SK-N-SH (cell line): ENCODE data around the gene TRAPPC12. TPM values are rescaled to one million over a fixed set of nuclear protein-coding genes. Genes with fewer than 3 reads are reported as not detected.
A peak's percentile ranks its signal among the peaks of the same experiment; 100 is the strongest.

ENCODE experiments used
- CTCF ChIA-PET: fragments of 300-600, 350-600 bp; formaldehyde crosslinking; extraction: SDS; loops from one replicate; lab custom pipeline; 2021; lab: Yijun Ruan, JAX
- POLR2A ChIA-PET: fragments of 350-600 bp; sonication (Branson Sonifier 250); formaldehyde crosslinking; extraction: SDS; loops from one replicate; lab custom pipeline; 2020; ENCODE audit warnings: antibody characterized with exemption, inconsistent platforms; lab: Yijun Ruan, JAX
- DNase-seq: peaks from one replicate; pipeline ENCODE4 v3.0.0; 2012
- H2AFZ ChIP-seq: fragments of 200-600 bp; sonication (generic); 2 replicates; pipeline ENCODE4 v1.8.1; 2016; ENCODE audit warnings: antibody characterized with exemption, mild to moderate bottlenecking, low read depth
- H3F3A ChIP-seq: fragments of 200-600 bp; sonication (generic); replicated peaks from 2 replicates; pipeline ENCODE3; 2016; ENCODE audit warnings: antibody characterized with exemption, mild to moderate bottlenecking; ENCODE audit not compliant: insufficient read depth
- H3K27ac ChIP-seq, 2 experiments: fragments of 200-500 bp in 1 of 2; fragments of 200-600 bp in 1 of 2; sonication (Bioruptor generic) in 1 of 2; sonication (generic), shearing (Covaris generic) in 1 of 2; 2 replicates each; pipeline versions ENCODE4 v1.5.1 to v1.6.1; 2014 to 2016; ENCODE audit warnings: low read depth in 2 of 2, inconsistent platforms in 1 of 2, low read length in 1 of 2, mild to moderate bottlenecking in 1 of 2, mixed read lengths in 1 of 2
- H3K27me3 ChIP-seq: fragments of 200-600 bp; sonication (generic), shearing (Covaris generic); 2 replicates; pipeline ENCODE4 v1.6.1; 2016; ENCODE audit warnings: mixed run types; ENCODE audit not compliant: insufficient read depth
- H3K36me3 ChIP-seq, 2 experiments: fragments of 200-500 bp in 1 of 2; fragments of 200-600 bp in 1 of 2; sonication (Bioruptor generic) in 1 of 2; sonication (generic) in 1 of 2; replicated peaks in 1 of 2; 2 replicates each; pipeline versions ENCODE3 to v1.5.1; 2014 to 2016; ENCODE audit warnings: low read length in 1 of 2, mild to moderate bottlenecking in 1 of 2; ENCODE audit not compliant: insufficient read depth in 2 of 2, control insufficient read depth in 1 of 2
- H3K4me1 ChIP-seq, 2 experiments: fragments of 200-500 bp in 1 of 2; fragments of 200-600 bp in 1 of 2; sonication (Bioruptor generic) in 1 of 2; sonication (generic), shearing (Covaris generic) in 1 of 2; 2 replicates each; pipeline versions ENCODE4 v1.5.1 to v1.6.1; 2014 to 2016; ENCODE audit warnings: low read depth in 1 of 2, low read length in 1 of 2, mixed run types in 1 of 2; ENCODE audit not compliant: insufficient read depth in 2 of 2, control insufficient read depth in 1 of 2
- H3K4me2 ChIP-seq: fragments of 200-600 bp; sonication (generic), shearing (Covaris generic); 2 replicates; pipeline ENCODE4 v1.6.1; 2017; ENCODE audit warnings: mixed run types
- H3K4me3 ChIP-seq, 2 experiments: fragments of 200-500 bp in 1 of 2; fragments of 200-600 bp in 1 of 2; sonication (Bioruptor generic) in 1 of 2; sonication (generic), shearing (Covaris generic) in 1 of 2; 2 replicates each; pipeline versions ENCODE4 v1.5.1 to v1.8.1; 2014 to 2016; ENCODE audit warnings: low read depth in 2 of 2, inconsistent platforms in 1 of 2, low read length in 1 of 2, mild to moderate bottlenecking in 1 of 2, mixed read lengths in 1 of 2, moderate library complexity in 1 of 2
- H3K79me2 ChIP-seq: fragments of 200-600 bp; sonication (generic); 2 replicates; pipeline ENCODE4 v1.8.1; 2017; ENCODE audit warnings: mild to moderate bottlenecking; ENCODE audit not compliant: insufficient read depth
- H3K9ac ChIP-seq: fragments of 200-600 bp; sonication (generic); 2 replicates; pipeline ENCODE4 v1.6.1; 2017; ENCODE audit warnings: mixed run types
- H3K9me2 ChIP-seq: fragments of 200-600 bp; sonication (generic); 2 replicates; pipeline ENCODE4 v1.6.1; 2017; ENCODE audit warnings: mixed run types
- H3K9me3 ChIP-seq: fragments of 200-600 bp; sonication (generic); 2 replicates; pipeline ENCODE4 v1.6.1; 2017; ENCODE audit warnings: mixed run types, mild to moderate bottlenecking, moderate library complexity
- H4K20me1 ChIP-seq: fragments of 200-600 bp; sonication (generic); 2 replicates; pipeline ENCODE4 v1.6.1; 2017; ENCODE audit warnings: mild to moderate bottlenecking, mixed run types; ENCODE audit not compliant: insufficient read depth
- EZH2phosphoT487 ChIP-seq: fragments of 200-600 bp; sonication (generic); IDR thresholded peaks from 2 replicates; pipeline ENCODE4 v1.6.1; 2017; ENCODE audit warnings: low read depth, mixed run types, mild to moderate bottlenecking, antibody characterized with exemption, moderate library complexity, borderline replicate concordance
- FOSL2 ChIP-seq: IDR thresholded peaks from 2 replicates; pipeline ENCODE4 v1.4.0; 2012; ENCODE audit warnings: low read depth, mild to moderate bottlenecking, moderate library complexity, borderline replicate concordance
- MXI1 ChIP-seq: IDR thresholded peaks from 2 replicates; pipeline ENCODE4 v1.6.1; 2012; ENCODE audit warnings: mild to moderate bottlenecking, low read depth, low read length, improper control_type of control experiment
- RFX5 ChIP-seq: IDR thresholded peaks from 2 replicates; pipeline ENCODE4 v1.6.1; 2012; ENCODE audit warnings: mild to moderate bottlenecking, improper control_type of control experiment, low read length
- YY1 ChIP-seq: IDR thresholded peaks from 2 replicates; pipeline ENCODE4 v1.4.0; 2012; ENCODE audit warnings: low read depth, mild to moderate bottlenecking
- WGBS: methylation state at CpG from one replicate; pipeline ENCODE4 v1.1.6; 2017; ENCODE audit warnings: low lambda C conversion rate; 5-methylcytosine and 5-hydroxymethylcytosine counted together
- polyA plus RNA-seq, 3 experiments: library from polyadenylated mRNA; depleted of rRNA; stranded (reverse); fragments of >200 nt; gene quantifications; 2 replicates each; pipeline ENCODE4 v1.2.3, GENCODE V29; 2012
- TF ChIP-seq, protein P1 (sequence below): fragments of 150-350 bp; IDR thresholded peaks from 2 replicates; pipeline ENCODE4 v1.6.1; 2017; ENCODE audit warnings: antibody characterized with exemption, low read length, low read depth, borderline replicate concordance
- TF ChIP-seq, protein P2 (sequence below): IDR thresholded peaks from 2 replicates; pipeline ENCODE4 v1.4.0; 2012; ENCODE audit warnings: low read depth
- TF ChIP-seq, protein P3 (sequence below): IDR thresholded peaks from 2 replicates; pipeline ENCODE4 v1.4.0; 2012; ENCODE audit warnings: low read depth, borderline replicate concordance
- TF ChIP-seq, protein P4 (sequence below): IDR thresholded peaks from 2 replicates; pipeline ENCODE4; 2012
- TF ChIP-seq, protein P5 (sequence below): fragments of 200-600 bp; sonication (generic); IDR thresholded peaks from 2 replicates; pipeline ENCODE4 v1.6.1; 2017; ENCODE audit warnings: antibody characterized with exemption, mild to moderate bottlenecking, moderate library complexity
- TF ChIP-seq, protein P6 (sequence below): IDR thresholded peaks from 2 replicates; pipeline ENCODE4 v1.4.0; 2012; ENCODE audit warnings: low read depth, borderline replicate concordance
- TF ChIP-seq, protein P7 (sequence below): fragments of 150-350 bp; IDR thresholded peaks from 2 replicates; pipeline ENCODE4 v1.6.1; 2016; ENCODE audit warnings: mild to moderate bottlenecking, low read depth, low read length

Gene TRAPPC12
- polyA plus RNA-seq, 1 of the 3 experiments (the other 2 are of a cell fraction): 83.3 TPM

DNA sequence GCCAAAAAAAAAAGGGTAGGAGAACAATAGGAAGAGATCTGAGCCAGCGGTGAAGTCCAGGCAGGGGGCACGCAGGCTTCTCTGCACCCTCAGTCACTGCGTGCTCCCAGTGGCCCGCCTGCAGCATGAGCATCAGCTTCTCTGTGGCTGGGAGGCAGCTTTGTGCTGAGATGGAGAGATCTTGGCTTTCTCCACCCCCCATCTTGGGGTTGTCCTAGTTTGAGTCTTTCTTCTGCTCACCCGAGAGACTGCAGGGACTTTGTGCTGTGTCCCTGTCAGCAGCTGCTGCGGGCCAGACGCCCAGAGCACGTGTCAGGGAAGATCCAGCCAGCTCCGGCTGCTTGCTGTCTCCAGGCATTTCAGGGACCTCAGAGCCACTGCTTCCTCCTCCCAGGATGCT, 20.3 kb downstream of the TRAPPC12 start:
- no peak overlapping the region for H2AFZ ChIP-seq

DNA sequence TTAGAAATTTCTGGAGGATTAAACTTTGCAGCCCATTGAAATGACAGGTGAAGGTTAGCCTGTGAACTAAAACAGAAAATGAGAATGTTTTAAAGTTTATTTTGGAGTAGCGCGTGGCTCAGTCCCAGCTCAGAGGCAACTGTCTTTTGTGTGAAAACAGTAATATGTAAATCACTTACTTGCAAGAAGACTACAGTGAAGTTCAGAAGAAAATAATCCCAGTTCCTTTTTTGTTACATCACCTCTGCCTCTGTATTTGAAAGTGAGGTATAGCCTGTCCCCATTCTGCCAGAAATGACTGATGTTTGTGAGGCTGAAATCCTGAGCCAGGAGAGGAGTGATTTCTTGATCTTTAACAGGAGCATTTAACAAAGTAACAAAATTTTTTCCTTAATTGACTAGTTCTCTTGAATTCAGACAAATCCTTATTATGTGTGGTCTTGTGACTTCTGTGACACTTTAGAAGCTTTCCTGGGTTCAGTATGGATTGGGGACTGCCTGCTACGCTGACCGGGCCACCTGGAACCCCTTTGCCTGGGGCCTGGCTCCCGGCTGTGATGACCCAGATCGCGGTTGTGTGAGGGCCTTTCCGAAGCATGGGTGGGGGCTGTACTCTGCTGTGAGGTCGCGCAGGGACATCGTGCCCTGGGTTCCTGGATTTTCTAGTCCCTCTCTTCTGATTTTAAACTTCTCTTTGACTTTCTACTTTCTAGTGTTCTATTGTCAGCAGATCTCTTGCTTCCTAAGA, 24.3 kb downstream of the TRAPPC12 start:
- Histone ChIP-seq H3K9me2 (no peaks in the 10 kb centered on the region), H3F3A (no peaks in the 10 kb centered on the region), H3K4me3 (no peak overlapping the region), H3K79me2 (peaks cover 49% of the 10 kb centered on the region; the same call in 1 of the 2 replicates), H3K27me3 (no peaks in the 10 kb centered on the region), H3K4me1 (peaks cover 0 to 19% of the 10 kb centered on the region in 2 experiments; a peak in 2 of 4 replicates), H2AFZ (no peak overlapping the region), H3K36me3 (peaks cover 52 to 69% of the 10 kb centered on the region in 2 experiments), H3K4me2 (no peak overlapping the region), H3K27ac (no peak overlapping the region), H4K20me1 (no peaks in the 10 kb centered on the region), H3K9me3 (no peaks in the 10 kb centered on the region), H3K9ac (no peak overlapping the region)
- 90% methylated on average over 11 of the region's 11 CpGs for WGBS
- POLR2A ChIA-PET: no interaction called here
- CTCF ChIA-PET: interaction anchor here (3.1 kb wide), 1 partner anchor 21 kb away, joined by 10 read pairs; no protein-coding TSS in a partner anchor
- DNase-seq: no peak
- TF ChIP-seq MXI1: no peak
- TF ChIP-seq, protein P1, sequence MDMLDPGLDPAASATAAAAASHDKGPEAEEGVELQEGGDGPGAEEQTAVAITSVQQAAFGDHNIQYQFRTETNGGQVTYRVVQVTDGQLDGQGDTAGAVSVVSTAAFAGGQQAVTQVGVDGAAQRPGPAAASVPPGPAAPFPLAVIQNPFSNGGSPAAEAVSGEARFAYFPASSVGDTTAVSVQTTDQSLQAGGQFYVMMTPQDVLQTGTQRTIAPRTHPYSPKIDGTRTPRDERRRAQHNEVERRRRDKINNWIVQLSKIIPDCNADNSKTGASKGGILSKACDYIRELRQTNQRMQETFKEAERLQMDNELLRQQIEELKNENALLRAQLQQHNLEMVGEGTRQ: no peak
- TF ChIP-seq, protein P2, sequence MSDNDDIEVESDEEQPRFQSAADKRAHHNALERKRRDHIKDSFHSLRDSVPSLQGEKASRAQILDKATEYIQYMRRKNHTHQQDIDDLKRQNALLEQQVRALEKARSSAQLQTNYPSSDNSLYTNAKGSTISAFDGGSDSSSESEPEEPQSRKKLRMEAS: no peak
- TF ChIP-seq YY1: no peak
- no peak for TF ChIP-seq FOSL2
- no peak for TF ChIP-seq EZH2phosphoT487
- TF ChIP-seq, protein P3, sequence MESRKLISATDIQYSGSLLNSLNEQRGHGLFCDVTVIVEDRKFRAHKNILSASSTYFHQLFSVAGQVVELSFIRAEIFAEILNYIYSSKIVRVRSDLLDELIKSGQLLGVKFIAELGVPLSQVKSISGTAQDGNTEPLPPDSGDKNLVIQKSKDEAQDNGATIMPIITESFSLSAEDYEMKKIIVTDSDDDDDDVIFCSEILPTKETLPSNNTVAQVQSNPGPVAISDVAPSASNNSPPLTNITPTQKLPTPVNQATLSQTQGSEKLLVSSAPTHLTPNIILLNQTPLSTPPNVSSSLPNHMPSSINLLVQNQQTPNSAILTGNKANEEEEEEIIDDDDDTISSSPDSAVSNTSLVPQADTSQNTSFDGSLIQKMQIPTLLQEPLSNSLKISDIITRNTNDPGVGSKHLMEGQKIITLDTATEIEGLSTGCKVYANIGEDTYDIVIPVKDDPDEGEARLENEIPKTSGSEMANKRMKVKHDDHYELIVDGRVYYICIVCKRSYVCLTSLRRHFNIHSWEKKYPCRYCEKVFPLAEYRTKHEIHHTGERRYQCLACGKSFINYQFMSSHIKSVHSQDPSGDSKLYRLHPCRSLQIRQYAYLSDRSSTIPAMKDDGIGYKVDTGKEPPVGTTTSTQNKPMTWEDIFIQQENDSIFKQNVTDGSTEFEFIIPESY: no peak
- TF ChIP-seq, protein P4, sequence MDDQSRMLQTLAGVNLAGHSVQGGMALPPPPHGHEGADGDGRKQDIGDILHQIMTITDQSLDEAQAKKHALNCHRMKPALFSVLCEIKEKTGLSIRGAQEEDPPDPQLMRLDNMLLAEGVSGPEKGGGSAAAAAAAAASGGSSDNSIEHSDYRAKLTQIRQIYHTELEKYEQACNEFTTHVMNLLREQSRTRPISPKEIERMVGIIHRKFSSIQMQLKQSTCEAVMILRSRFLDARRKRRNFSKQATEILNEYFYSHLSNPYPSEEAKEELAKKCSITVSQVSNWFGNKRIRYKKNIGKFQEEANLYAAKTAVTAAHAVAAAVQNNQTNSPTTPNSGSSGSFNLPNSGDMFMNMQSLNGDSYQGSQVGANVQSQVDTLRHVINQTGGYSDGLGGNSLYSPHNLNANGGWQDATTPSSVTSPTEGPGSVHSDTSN: no peak
- TF ChIP-seq, protein P5, sequence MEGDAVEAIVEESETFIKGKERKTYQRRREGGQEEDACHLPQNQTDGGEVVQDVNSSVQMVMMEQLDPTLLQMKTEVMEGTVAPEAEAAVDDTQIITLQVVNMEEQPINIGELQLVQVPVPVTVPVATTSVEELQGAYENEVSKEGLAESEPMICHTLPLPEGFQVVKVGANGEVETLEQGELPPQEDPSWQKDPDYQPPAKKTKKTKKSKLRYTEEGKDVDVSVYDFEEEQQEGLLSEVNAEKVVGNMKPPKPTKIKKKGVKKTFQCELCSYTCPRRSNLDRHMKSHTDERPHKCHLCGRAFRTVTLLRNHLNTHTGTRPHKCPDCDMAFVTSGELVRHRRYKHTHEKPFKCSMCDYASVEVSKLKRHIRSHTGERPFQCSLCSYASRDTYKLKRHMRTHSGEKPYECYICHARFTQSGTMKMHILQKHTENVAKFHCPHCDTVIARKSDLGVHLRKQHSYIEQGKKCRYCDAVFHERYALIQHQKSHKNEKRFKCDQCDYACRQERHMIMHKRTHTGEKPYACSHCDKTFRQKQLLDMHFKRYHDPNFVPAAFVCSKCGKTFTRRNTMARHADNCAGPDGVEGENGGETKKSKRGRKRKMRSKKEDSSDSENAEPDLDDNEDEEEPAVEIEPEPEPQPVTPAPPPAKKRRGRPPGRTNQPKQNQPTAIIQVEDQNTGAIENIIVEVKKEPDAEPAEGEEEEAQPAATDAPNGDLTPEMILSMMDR: no peak
- TF ChIP-seq, protein P6, sequence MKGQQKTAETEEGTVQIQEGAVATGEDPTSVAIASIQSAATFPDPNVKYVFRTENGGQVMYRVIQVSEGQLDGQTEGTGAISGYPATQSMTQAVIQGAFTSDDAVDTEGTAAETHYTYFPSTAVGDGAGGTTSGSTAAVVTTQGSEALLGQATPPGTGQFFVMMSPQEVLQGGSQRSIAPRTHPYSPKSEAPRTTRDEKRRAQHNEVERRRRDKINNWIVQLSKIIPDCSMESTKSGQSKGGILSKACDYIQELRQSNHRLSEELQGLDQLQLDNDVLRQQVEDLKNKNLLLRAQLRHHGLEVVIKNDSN: no peak
- TF ChIP-seq, protein P7, sequence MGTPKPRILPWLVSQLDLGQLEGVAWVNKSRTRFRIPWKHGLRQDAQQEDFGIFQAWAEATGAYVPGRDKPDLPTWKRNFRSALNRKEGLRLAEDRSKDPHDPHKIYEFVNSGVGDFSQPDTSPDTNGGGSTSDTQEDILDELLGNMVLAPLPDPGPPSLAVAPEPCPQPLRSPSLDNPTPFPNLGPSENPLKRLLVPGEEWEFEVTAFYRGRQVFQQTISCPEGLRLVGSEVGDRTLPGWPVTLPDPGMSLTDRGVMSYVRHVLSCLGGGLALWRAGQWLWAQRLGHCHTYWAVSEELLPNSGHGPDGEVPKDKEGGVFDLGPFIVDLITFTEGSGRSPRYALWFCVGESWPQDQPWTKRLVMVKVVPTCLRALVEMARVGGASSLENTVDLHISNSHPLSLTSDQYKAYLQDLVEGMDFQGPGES: no peak
- TF ChIP-seq RFX5: no peak

More for the DNA sequence above, 20.3 kb downstream of the TRAPPC12 start:
- Histone ChIP-seq H3K9ac (no peak overlapping the region), H3K4me2 (no peak overlapping the region), H3K27me3 (no peaks in the 10 kb centered on the region), H3K27ac (peak overlapping the region in 1 of 2 experiments; percentile 85; a peak in 2 of 4 replicates), H3K9me3 (peaks cover 18% of the 10 kb centered on the region; the same call in 1 of the 2 replicates), H3K9me2 (no peaks in the 10 kb centered on the region), H3K4me1 (peaks cover 0 to 25% of the 10 kb centered on the region in 2 experiments; a peak in 2 of 4 replicates), H3K4me3 (no peak overlapping the region), H3K79me2 (peaks cover 70% of the 10 kb centered on the region), H4K20me1 (no peaks in the 10 kb centered on the region), H3K36me3 (peaks cover 60 to 63% of the 10 kb centered on the region in 2 experiments), H3F3A (no peaks in the 10 kb centered on the region)
- CTCF ChIA-PET: interaction anchor here (1.0 to 3.5 kb wide), 4 partner anchors 9 to 24 kb away, joined by 3 to 29 read pairs (median 3); no protein-coding TSS in a partner anchor
- peak; percentile 69 for DNase-seq
- TF ChIP-seq MXI1 (peak; percentile 93), FOSL2 (no peak)
- 78% methylated on average over 9 of the region's 9 CpGs for WGBS
- POLR2A ChIA-PET: interaction anchor here (0.6 to 1.1 kb wide), 2 partner anchors 22 to 663 kb away, joined by 3 to 4 read pairs; partner anchors contain the start of gene EIPR1
